CD4-positive, alpha-beta T cell treated with Interleukin-10 for 1 hour (primary cell): ENCODE results near the gene ZNF469.

ENCODE experiments used
- DNase-seq: peaks from one replicate; pipeline ENCODE4 v3.0.0-alpha.2; 2020

ZNF469 gene

GRCh38 chr16:88430185-88430523 is 47.4 kb downstream of the ZNF469 start:
- no peak for DNase-seq

- peak; percentile 34 for DNase-seq
Measured at GRCh38 chr16:88430524-88431446, 48.0 kb downstream of the ZNF469 start.

- no peak for DNase-seq
Measured at GRCh38 chr16:88431651-88432050, 48.9 kb downstream of the ZNF469 start.

GRCh38 chr16:88432174-88432573 is 49.4 kb downstream of the ZNF469 start:
- DNase-seq = no peak
